ENCODE measurements around the gene SH3RF3. TPM values are rescaled to one million over a fixed set of nuclear protein-coding genes. Genes with fewer than 3 reads are reported as not detected.

Gene SH3RF3
- total RNA-seq, 2 donors from 2014 or later, result 8.0 to 8.8 TPM

GRCh38 chr2:109444916-109445315 lies 315.9 kb downstream of the SH3RF3 start:
- no peak overlapping the region for H3K27ac ChIP-seq
- TF ChIP-seq, protein P1, sequence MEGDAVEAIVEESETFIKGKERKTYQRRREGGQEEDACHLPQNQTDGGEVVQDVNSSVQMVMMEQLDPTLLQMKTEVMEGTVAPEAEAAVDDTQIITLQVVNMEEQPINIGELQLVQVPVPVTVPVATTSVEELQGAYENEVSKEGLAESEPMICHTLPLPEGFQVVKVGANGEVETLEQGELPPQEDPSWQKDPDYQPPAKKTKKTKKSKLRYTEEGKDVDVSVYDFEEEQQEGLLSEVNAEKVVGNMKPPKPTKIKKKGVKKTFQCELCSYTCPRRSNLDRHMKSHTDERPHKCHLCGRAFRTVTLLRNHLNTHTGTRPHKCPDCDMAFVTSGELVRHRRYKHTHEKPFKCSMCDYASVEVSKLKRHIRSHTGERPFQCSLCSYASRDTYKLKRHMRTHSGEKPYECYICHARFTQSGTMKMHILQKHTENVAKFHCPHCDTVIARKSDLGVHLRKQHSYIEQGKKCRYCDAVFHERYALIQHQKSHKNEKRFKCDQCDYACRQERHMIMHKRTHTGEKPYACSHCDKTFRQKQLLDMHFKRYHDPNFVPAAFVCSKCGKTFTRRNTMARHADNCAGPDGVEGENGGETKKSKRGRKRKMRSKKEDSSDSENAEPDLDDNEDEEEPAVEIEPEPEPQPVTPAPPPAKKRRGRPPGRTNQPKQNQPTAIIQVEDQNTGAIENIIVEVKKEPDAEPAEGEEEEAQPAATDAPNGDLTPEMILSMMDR (IDR thresholded peaks at IDR 0.05), result no peak
- H3K36me3 ChIP-seq, result no peaks in the 10 kb centered on the region
- no peak overlapping the region for H3K4me3 ChIP-seq
- H3K9me3 ChIP-seq, result peaks cover 0 to 35% of the 10 kb centered on the region in 2 donors
- DNase-seq (ENCODE audit: low spot score), result no peak
- H3K4me1 ChIP-seq, result peaks cover 0 to 12% of the 10 kb centered on the region in 2 donors
- H3K27me3 ChIP-seq, result no peaks in the 10 kb centered on the region

- DNase-seq (ENCODE audit: low spot score), result no peak
Observed at GRCh38 chr2:109446278-109447131, 317.5 kb downstream of the SH3RF3 start.

GRCh38 chr2:109447251-109447661 lies 318.3 kb downstream of the SH3RF3 start:
- Histone ChIP-seq H3K4me3 (no peak overlapping the region), H3K27me3 (no peaks in the 10 kb centered on the region), H3K9me3 (peaks cover 0 to 24% of the 10 kb centered on the region in 2 donors), H3K4me1 (peaks cover 0 to 23% of the 10 kb centered on the region in 2 donors), H3K27ac (no peak overlapping the region), H3K36me3 (no peaks in the 10 kb centered on the region)
- DNase-seq (ENCODE audit: low spot score), result no peak
- TF ChIP-seq, protein P1 (IDR thresholded peaks at IDR 0.05), result no peak

More at GRCh38 chr2:109446278-109447131, 317.5 kb downstream of the SH3RF3 start:
- Histone ChIP-seq H3K9me3 (peaks cover 0 to 31% of the 10 kb centered on the region in 2 donors), H3K4me3 (no peak overlapping the region), H3K27me3 (no peaks in the 10 kb centered on the region), H3K27ac (no peak overlapping the region), H3K36me3 (no peaks in the 10 kb centered on the region), H3K4me1 (peaks cover 0 to 23% of the 10 kb centered on the region in 2 donors)
- TF ChIP-seq, protein P1 (IDR thresholded peaks at IDR 0.05), result no peak

- Histone ChIP-seq H3K4me3 (no peak overlapping the region), H3K9me3 (peaks cover 0 to 19% of the 10 kb centered on the region in 2 donors), H3K27me3 (no peaks in the 10 kb centered on the region), H3K4me1 (peaks cover 0 to 23% of the 10 kb centered on the region in 2 donors), H3K36me3 (no peaks in the 10 kb centered on the region), H3K27ac (no peak overlapping the region)
- DNase-seq (ENCODE audit: low spot score), result no peak
- TF ChIP-seq, protein P1 (IDR thresholded peaks at IDR 0.05), result no peak
Observed at GRCh38 chr2:109447776-109448175, 318.8 kb downstream of the SH3RF3 start.

- Histone ChIP-seq H3K27ac (no peak overlapping the region), H3K9me3 (peaks cover 0 to 14% of the 10 kb centered on the region in 2 donors), H3K36me3 (no peaks in the 10 kb centered on the region), H3K4me1 (peaks cover 0 to 23% of the 10 kb centered on the region in 2 donors), H3K4me3 (no peak overlapping the region), H3K27me3 (no peaks in the 10 kb centered on the region)
- TF ChIP-seq, protein P1 (IDR thresholded peaks at IDR 0.05), result no peak
- no peak for DNase-seq (ENCODE audit: low spot score)
Observed at GRCh38 chr2:109448207-109448606, 319.2 kb downstream of the SH3RF3 start.
